DMS153 treated with DMSO at 0.1 percent for 48 hours (cell line): Measurements from ENCODE around the gene TRAP1.
"Not testable (repeated sequence)": the region's sequence is repeated elsewhere in the genome, so short reads cannot be mapped to it uniquely, and the experiment has no call there.

ENCODE experiments used
- DNase-seq: peaks from one replicate; lab custom pipeline; 2025; ENCODE audit not compliant: unreplicated experiment; lab: John Stamatoyannopoulos, UW

Gene TRAP1

GRCh38 chr16:3618769-3619141 lies 98.6 kb downstream of the TRAP1 start:
- DNase-seq: no peak

DNA sequence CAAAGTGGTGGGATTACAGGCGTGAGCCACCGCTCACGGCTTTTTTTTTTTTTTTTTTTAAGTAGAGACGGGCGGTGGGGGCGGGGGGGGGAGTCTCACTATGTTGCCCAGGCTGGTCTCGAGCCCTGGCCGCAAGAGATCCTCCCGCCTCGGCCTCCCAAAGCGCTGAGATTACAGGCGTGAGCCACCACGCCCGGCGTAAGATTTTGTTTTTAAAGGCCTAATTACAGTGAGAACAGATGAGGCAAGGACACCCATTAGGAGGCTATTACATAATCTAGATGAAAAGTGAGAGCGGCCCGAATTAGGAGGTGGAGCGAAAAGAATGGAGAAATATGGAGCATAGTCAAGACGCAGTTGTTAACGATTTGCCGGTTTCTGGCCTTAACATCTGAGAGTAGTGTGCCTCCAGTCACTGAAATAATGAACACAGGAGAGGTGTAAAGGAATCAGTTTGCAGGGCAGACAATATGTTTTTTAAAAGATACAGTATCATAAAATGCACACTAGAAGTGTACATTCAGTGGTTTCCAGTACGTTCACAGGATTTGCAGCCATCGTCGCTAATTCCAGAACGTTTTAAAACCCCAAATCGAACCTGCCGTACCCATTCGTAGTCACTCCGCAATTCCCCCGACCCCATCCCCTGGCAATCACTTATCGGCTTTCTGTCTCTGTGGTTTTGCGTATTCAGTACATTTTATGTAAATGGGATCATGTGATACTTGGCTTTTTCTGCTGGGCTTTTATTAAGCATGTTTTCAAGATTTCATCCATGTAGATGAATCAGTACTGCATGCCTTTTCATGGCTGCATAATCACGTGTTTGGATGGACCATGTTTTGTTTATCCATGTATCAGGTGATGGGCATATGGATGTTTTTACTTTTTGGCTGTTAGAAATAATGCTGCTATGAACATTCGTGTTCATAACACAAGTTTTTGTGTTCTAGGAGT lies 104.5 kb downstream of the TRAP1 start:
- no peak for DNase-seq

DNA sequence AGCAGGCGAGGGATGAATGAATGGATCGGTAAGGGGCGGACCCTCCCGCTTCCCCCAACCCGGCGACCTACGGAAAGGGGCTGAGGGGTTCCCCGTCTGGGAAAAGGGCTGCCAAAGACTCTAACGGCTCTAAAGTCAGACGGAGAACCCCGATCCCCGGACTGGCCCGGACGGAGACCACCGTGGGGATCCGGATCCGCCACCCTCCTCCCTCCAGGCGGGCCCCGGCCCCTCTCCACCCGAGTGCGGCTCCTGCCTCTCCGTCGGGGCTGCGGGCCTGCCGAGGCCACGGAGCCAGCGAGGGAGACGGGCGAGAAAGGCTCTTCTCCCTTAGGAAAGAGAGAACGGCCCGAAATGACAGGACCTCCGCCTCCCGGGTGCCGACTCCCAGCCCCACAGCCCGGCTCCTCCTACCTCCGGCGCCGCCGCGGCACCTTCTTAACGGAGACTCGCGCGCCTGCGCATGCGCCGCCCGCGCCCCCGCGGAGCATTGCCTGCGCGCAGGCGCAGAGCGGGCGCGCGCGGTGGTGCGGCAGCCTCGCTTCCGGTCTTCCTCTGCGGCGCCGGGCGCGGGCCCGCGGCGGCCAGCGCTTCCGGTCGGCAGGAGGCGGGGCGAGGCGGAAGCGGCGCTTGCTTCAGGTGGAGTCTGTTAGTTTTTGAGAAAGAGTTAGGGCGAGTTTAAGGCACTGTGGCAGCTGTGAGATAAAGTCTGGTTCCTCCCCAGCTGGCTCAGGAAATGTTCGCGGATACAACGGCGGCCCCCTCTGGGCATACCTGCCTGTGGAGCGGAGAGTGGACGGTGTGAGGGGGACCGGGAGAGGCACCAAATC lies 106.0 kb downstream of the TRAP1 start, which contains the start of gene SLX4:
Gene SLX4 (minus strand): TSS at position 461 of the 830 bp plus-strand sequence. CDS start 2,642 bp downstream, outside the sequence.
- DNase-seq: peak; percentile 88

GRCh38 chr16:3610698-3611145 lies 106.6 kb downstream of the TRAP1 start:
- DNase-seq: no peak

DNA sequence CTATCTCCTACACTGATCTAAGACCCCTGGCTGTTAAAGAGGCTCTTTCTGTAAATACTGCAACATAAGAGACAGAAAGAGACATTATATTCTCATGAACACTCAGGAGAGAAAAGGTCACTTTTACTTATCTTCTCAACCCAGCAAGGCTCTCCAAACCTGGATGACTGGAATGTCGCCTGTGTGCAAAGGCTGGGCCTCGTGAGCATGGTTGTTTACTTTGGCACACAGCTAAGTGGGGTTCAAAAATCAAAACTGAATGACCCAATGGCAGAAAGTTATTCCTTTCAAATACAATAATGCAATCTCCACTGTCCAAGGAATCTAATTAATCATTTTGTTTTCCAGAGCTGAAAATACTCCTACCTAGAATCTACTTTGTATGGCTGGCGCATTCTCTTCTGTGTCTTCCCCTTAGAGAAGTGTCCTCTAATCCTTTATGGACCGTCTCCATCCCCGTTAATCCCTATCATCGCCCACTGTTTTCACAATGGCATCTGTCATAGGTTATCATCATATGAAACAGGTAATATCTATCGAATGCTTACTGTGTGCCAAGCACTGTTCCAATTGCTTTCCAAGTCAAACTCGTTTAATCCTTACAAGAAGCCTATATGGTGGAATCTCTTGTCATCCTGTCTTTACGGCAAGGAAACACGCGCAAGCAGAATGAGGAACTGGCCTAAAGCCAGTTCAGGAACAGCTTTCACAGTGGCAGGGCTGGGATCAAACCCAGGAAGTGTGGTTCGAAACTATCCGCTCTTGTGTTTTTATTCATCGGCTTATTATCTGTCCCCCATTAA lies 107.2 kb downstream of the TRAP1 start:
- DNase-seq: no peak

GRCh38 chr16:3608976-3609375 lies 108.3 kb downstream of the TRAP1 start:
- DNase-seq: not testable (repeated sequence)

GRCh38 chr16:3608069-3608468 lies 109.3 kb downstream of the TRAP1 start:
- DNase-seq: no peak
